ENCODE data around the gene WDR20. TPM values are rescaled to one million over a fixed set of nuclear protein-coding genes. Genes with fewer than 3 reads are reported as not detected.

Gene WDR20
- total and polyA plus RNA-seq, 10 of the 15 experiments (the other 5 are each of a cell fraction or from before 2014, with no cell fraction given) = 9.1 to 25.9 (median 18.4) TPM

- Histone ChIP-seq H3K27me3 (replicated peaks in 1 of 2; ENCODE audit: control insufficient read depth in 2 of 2, insufficient read depth in 2 of 2, low read length in 1 of 2) (no peaks in the 10 kb centered on the region), H3K4me3 (peak overlapping the region; percentile 100), H3K79me2 (ENCODE audit: control insufficient read depth, insufficient read depth, low read length) (peaks cover 47% of the 10 kb centered on the region), H3K9ac (ENCODE audit: control insufficient read depth, insufficient read depth, low read length) (peak overlapping the region; percentile 92), H3K9me3 (replicated peaks; ENCODE audit: control insufficient read depth, insufficient read depth, low read length) (no peaks in the 10 kb centered on the region), H3K4me1 (ENCODE audit: control insufficient read depth, insufficient read depth, low read length) (peaks cover 6% of the 10 kb centered on the region; the same call in 1 of the 2 replicates), H3K4me2 (ENCODE audit: control insufficient read depth, insufficient read depth) (peak overlapping the region; percentile 95), H2AFZ (ENCODE audit: control insufficient read depth, low read depth, low read length) (no peak overlapping the region), H3K36me3 (ENCODE audit: control insufficient read depth in 2 of 2, insufficient read depth in 2 of 2, low read length in 1 of 2) (peaks cover 0 to 3% of the 10 kb centered on the region in 2 experiments; a peak in 2 of 4 replicates), H3K27ac (ENCODE audit: control insufficient read depth, insufficient read depth) (peak overlapping the region; percentile 86; the same call in 1 of the 2 replicates), H4K20me1 (ENCODE audit: control insufficient read depth, insufficient read depth) (no peaks in the 10 kb centered on the region; the same call in 1 of the 2 replicates)
- POLR2A ChIA-PET = interaction anchor here (0.5 kb wide), 1 partner anchor 35 kb away, joined by 4 read pairs; no protein-coding TSS in a partner anchor
- no TSS peak for BruUV-seq (replicated peaks)
- FAIRE-seq (no peak), ATAC-seq (no peak), DNase-seq (ENCODE audit: low read depth, low spot score) (no peak)
- intact Hi-C loops (cut with micrococcal nuclease; ENCODE audit: unreplicated experiment) (loop anchor here (2.0 kb wide), 1 partner anchor 14 kb away; no protein-coding TSS in a partner anchor), in situ Hi-C loops (cut with MboI) (no loop called here)
- SMC1A ChIA-PET (ENCODE audit: uncharacterized antibody, unreplicated experiment) = interaction anchor here (0.8 to 1.3 kb wide), 3 partner anchors 41 to 466 kb away, joined by 3 to 5 read pairs (median 5); no protein-coding TSS in a partner anchor
- TF ChIP-seq IKZF1 (conservative IDR thresholded peaks at IDR 0.05) (no peak), NFIC (IDR thresholded peaks at IDR 0.05; ENCODE audit: low read depth, low read length) (no peak), RB1 (IDR thresholded peaks at IDR 0.05; ENCODE audit: borderline replicate concordance) (no peak), CHD4 (IDR thresholded peaks at IDR 0.05) (no peak), MLLT1 (IDR thresholded peaks at IDR 0.05) (no peak), DPF2 (IDR thresholded peaks at IDR 0.05) (no peak), EED (IDR thresholded peaks at IDR 0.05; ENCODE audit: low read depth) (no peak), MXI1 (IDR thresholded peaks at IDR 0.05; ENCODE audit: low read depth, low read length) (no peak), JUNB (IDR thresholded peaks at IDR 0.05) (no peak), BMI1 (IDR thresholded peaks at IDR 0.05; ENCODE audit: borderline replicate concordance) (no peak), SMAD1 (IDR thresholded peaks at IDR 0.05; ENCODE audit: low read depth, partially characterized antibody) (no peak), KAT2A (conservative IDR thresholded peaks at IDR 0.05; ENCODE audit: control insufficient read depth, low read depth, low read length) (no peak), SUZ12 (IDR thresholded peaks at IDR 0.05; ENCODE audit: unreplicated experiment) (no peak), SUPT20H (IDR thresholded peaks at IDR 0.05; ENCODE audit: borderline replicate concordance, control insufficient read depth, low read depth, low read length) (no peak)
- CTCF ChIA-PET = no interaction called here
- WGBS (ENCODE audit: insufficient coverage, insufficient replicate concordance, low lambda C conversion rate, missing lambda C conversion rate) = 23% methylated on average over 9 of the region's 9 CpGs
- RAD21 ChIA-PET (ENCODE audit: unreplicated experiment) = no interaction called here
Measured at GRCh38 chr14:102140750-102141145, 1.1 kb downstream of the WDR20 start.

Data from GM12878 (cell line).